Liver (tissue), 9 donors: ENCODE results near the gene FBLN1. TPM values are rescaled to one million over a fixed set of nuclear protein-coding genes. Genes with fewer than 3 reads are reported as not detected.
A peak's percentile ranks its signal among the peaks of the same experiment; 100 is the strongest.

Experiments used
- DNase-seq: peaks from one replicate; pipeline ENCODE4 v3.0.0-alpha.2; 2017; ENCODE audit warnings: low spot score
- H3K27ac ChIP-seq, 2 donors: one replicate each; pipeline ENCODE4 v1.7.0; 2013; ENCODE audit warnings: inconsistent platforms in 2 of 2, low read length in 2 of 2, control low read depth in 1 of 2, low read depth in 1 of 2, mild to moderate bottlenecking in 1 of 2
- H3K27me3 ChIP-seq, 4 donors: one replicate each; pipeline versions ENCODE4 v1.6.1 to v1.7.0; 2013; ENCODE audit warnings: low read length in 3 of 4, inconsistent platforms in 1 of 4, mild to moderate bottlenecking in 1 of 4, moderate library complexity in 1 of 4; ENCODE audit not compliant: control insufficient read depth in 4 of 4, insufficient read depth in 4 of 4
- H3K36me3 ChIP-seq, 4 donors: one replicate each; pipeline versions ENCODE4 v1.6.1 to v1.7.0; 2013; ENCODE audit warnings: low read length in 3 of 4, mild to moderate bottlenecking in 3 of 4, low read depth in 1 of 4, moderate library complexity in 1 of 4; ENCODE audit not compliant: control insufficient read depth in 4 of 4, insufficient read depth in 3 of 4
- H3K4me1 ChIP-seq, 4 donors: one replicate each; pipeline versions ENCODE4 v1.6.1 to v1.7.0; 2013; ENCODE audit warnings: low read length in 3 of 4, mild to moderate bottlenecking in 3 of 4, moderate library complexity in 1 of 4; ENCODE audit not compliant: control insufficient read depth in 4 of 4, insufficient read depth in 4 of 4
- H3K4me3 ChIP-seq, 3 donors: one replicate each; pipeline versions ENCODE4 v1.6.1 to v1.7.0; 2013; ENCODE audit warnings: low read length in 3 of 3, control low read depth in 1 of 3, low read depth in 1 of 3, mild to moderate bottlenecking in 1 of 3
- H3K9ac ChIP-seq, 2 donors: one replicate each; pipeline ENCODE4 v1.7.0; 2013; ENCODE audit warnings: low read length in 2 of 2, mild to moderate bottlenecking in 2 of 2, moderate library complexity in 2 of 2, control low read depth in 1 of 2, low read depth in 1 of 2
- H3K9me3 ChIP-seq, 4 donors: one replicate each; pipeline versions ENCODE4 v1.6.1 to v1.7.0; 2013; ENCODE audit warnings: low read length in 3 of 4; ENCODE audit not compliant: control insufficient read depth in 4 of 4
- CTCF ChIP-seq: fragments of 150-350 bp; IDR thresholded peaks from 2 replicates; pipeline ENCODE4 v1.5.1; 2017; ENCODE audit warnings: improper control_type of control experiment, low read depth, low read length; ENCODE audit not compliant: missing input control
- EGR1 ChIP-seq, 2 donors: IDR thresholded peaks; 2 replicates each; pipeline ENCODE4 v1.6.1; 2016 to 2018; ENCODE audit warnings: antibody characterized with exemption in 2 of 2, low read depth in 2 of 2
- FOXA1 ChIP-seq: IDR thresholded peaks from 2 replicates; pipeline ENCODE4 v1.6.1; 2016; ENCODE audit warnings: antibody characterized with exemption
- FOXA2 ChIP-seq: IDR thresholded peaks from 2 replicates; pipeline ENCODE4 v1.6.1; 2016; ENCODE audit warnings: antibody characterized with exemption
- GABPA ChIP-seq, 2 donors: IDR thresholded peaks in 1 of 2; conservative IDR thresholded peaks in 1 of 2; 2 replicates each; pipeline ENCODE4 v1.6.1; 2016; ENCODE audit warnings: antibody characterized with exemption in 2 of 2, mild to moderate bottlenecking in 1 of 2, moderate library complexity in 1 of 2
- HNF4A ChIP-seq, 2 donors: conservative IDR thresholded peaks; 2 replicates each; pipeline ENCODE4 v1.6.1; 2016; ENCODE audit warnings: antibody characterized with exemption in 2 of 2, mild to moderate bottlenecking in 2 of 2
- HNF4G ChIP-seq: IDR thresholded peaks from 2 replicates; pipeline ENCODE4 v1.6.1; 2016; ENCODE audit warnings: antibody characterized with exemption
- MAX ChIP-seq: IDR thresholded peaks from 2 replicates; pipeline ENCODE4 v1.6.1; 2016; ENCODE audit warnings: antibody characterized with exemption
- RAD21 ChIP-seq, 2 donors: IDR thresholded peaks; 2 replicates each; pipeline ENCODE4 v1.6.1; 2016; ENCODE audit warnings: antibody characterized with exemption in 2 of 2, mild to moderate bottlenecking in 2 of 2
- RXRA ChIP-seq, 2 donors: IDR thresholded peaks; 2 replicates each; pipeline ENCODE4 v1.6.1; 2017 to 2018; ENCODE audit warnings: antibody characterized with exemption in 2 of 2, mild to moderate bottlenecking in 1 of 2
- SP1 ChIP-seq: IDR thresholded peaks from 2 replicates; pipeline ENCODE4 v1.6.1; 2018; ENCODE audit warnings: antibody characterized with exemption, mild to moderate bottlenecking
- TAF1 ChIP-seq: conservative IDR thresholded peaks from 2 replicates; pipeline ENCODE4 v1.6.1; 2016; ENCODE audit warnings: antibody characterized with exemption, mild to moderate bottlenecking
- YY1 ChIP-seq: IDR thresholded peaks from 2 replicates; pipeline ENCODE4 v1.6.1; 2016; ENCODE audit warnings: antibody characterized with exemption, mild to moderate bottlenecking
- ZBTB33 ChIP-seq: IDR thresholded peaks from 2 replicates; pipeline ENCODE4 v1.6.1; 2016; ENCODE audit warnings: antibody characterized with exemption
- WGBS: extraction: QIAGEN DNeasy Blood & Tissue Kit; methylation state at CpG from one replicate; pipeline ENCODE4 v1.1.7; 2013; 5-methylcytosine and 5-hydroxymethylcytosine counted together
- polyA plus RNA-seq, 2 donors: library from polyadenylated mRNA; stranded (reverse) in 1 of 2; unstranded in 1 of 2; fragments of 200-250 nt in 1 of 2; fragments of >200 nt in 1 of 2; fragmentation: Nextera tagmentation in 1 of 2; extraction: Ambion mirVana in 1 of 2; gene quantifications; one replicate each; pipeline versions ENCODE4 v1.2.1 to v1.2.3, GENCODE V29; 2013 to 2015
- total RNA-seq, 2 donors: library from RNA; depleted of rRNA; stranded (reverse); fragments of >200 nt; gene quantifications; one replicate each; pipeline ENCODE4 v1.2.3, GENCODE V29; 2014
- TF ChIP-seq, protein P1 (sequence below): IDR thresholded peaks from 2 replicates; pipeline ENCODE4 v1.6.1; 2016; ENCODE audit warnings: antibody characterized with exemption
- TF ChIP-seq, protein P2 (sequence below): IDR thresholded peaks from 2 replicates; pipeline ENCODE4 v1.6.1; 2016; ENCODE audit warnings: antibody characterized with exemption, mild to moderate bottlenecking
- donor health status: healthy.
- donor health status: healthy.
- donor health status: healthy.
- donor health status: healthy.
- donor health status: healthy.

FBLN1 gene
- total and polyA plus RNA-seq, 4 donors = 2.2 to 9.3 (median 6.3) TPM

DNA sequence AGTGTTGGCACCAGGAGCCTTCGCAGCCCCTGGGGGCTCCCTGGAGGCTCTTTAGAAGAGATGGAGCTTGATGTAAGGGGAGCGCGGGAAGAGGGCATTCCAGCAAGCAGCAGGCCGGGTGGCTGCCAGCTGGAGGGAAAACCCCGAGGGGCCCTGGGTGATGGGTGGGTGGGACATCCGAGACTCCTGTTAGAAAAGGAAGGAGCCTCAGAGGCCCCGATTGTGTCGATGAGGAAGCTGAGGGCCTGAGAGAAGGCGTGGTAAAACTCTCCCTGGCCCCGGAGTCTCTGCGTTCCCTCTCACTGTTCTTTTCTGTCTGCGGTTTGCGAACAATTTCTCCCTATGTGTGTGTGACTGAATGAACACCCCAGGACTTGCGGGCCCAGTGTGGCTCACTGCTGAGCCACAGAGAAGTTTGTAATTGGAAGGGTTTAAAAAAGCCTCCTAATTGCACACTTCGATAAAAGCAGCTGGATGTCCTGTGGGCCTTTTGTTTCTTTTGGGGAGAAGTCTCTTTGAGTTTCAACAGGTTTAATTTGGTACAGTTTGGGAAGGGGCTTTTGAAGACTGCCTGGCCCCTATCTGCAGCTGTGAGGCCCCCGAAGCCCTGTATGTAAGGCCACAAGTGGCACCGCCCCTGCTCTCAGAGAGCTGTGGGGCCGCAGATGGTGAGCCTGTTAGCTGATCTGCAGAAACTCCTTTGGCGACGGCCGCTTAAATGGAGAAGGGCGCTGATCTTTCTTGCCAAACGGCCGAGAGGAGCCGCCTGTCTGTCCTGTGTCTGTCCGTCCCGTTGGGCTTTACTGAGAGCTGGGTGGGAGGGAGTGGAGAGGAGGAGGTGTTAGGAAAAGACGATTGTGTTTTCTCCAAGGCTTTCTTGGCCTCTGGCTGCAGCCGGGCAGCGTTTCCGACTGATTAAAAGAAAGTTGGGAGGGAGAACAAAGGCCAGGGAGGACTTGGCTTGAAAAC, 2.0 kb downstream of the FBLN1 start:
- Histone ChIP-seq H3K27me3 (peaks cover 0 to 5% (median 1%) of the 10 kb centered on the region in 4 donors), H3K9me3 (no peaks in the 10 kb centered on the region), H3K9ac (no peak overlapping the region), H3K27ac (no peak overlapping the region), H3K4me3 (no peak overlapping the region), H3K4me1 (peaks cover 2 to 8% (median 5%) of the 10 kb centered on the region in 4 donors), H3K36me3 (no peaks in the 10 kb centered on the region)
- no peak for TF ChIP-seq GABPA (IDR thresholded peaks at IDR 0.05 in 1 of 2, conservative IDR thresholded peaks at IDR 0.05 in 1 of 2)
- TF ChIP-seq EGR1 (IDR thresholded peaks at IDR 0.05; ENCODE audit: low read depth in 2 of 2) = no peak
- TF ChIP-seq CTCF = no peak
- TF ChIP-seq RXRA (IDR thresholded peaks at IDR 0.05) = no peak
- TF ChIP-seq HNF4A (conservative IDR thresholded peaks at IDR 0.05) = no peak
- no peak for TF ChIP-seq HNF4G
- no peak for TF ChIP-seq SP1
- no peak for TF ChIP-seq ZBTB33
- no peak for TF ChIP-seq FOXA2
- TF ChIP-seq YY1 = no peak
- no peak for TF ChIP-seq MAX
- TF ChIP-seq, protein P1, sequence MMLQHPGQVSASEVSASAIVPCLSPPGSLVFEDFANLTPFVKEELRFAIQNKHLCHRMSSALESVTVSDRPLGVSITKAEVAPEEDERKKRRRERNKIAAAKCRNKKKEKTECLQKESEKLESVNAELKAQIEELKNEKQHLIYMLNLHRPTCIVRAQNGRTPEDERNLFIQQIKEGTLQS = no peak
- TF ChIP-seq FOXA1 = no peak
- TF ChIP-seq, protein P2, sequence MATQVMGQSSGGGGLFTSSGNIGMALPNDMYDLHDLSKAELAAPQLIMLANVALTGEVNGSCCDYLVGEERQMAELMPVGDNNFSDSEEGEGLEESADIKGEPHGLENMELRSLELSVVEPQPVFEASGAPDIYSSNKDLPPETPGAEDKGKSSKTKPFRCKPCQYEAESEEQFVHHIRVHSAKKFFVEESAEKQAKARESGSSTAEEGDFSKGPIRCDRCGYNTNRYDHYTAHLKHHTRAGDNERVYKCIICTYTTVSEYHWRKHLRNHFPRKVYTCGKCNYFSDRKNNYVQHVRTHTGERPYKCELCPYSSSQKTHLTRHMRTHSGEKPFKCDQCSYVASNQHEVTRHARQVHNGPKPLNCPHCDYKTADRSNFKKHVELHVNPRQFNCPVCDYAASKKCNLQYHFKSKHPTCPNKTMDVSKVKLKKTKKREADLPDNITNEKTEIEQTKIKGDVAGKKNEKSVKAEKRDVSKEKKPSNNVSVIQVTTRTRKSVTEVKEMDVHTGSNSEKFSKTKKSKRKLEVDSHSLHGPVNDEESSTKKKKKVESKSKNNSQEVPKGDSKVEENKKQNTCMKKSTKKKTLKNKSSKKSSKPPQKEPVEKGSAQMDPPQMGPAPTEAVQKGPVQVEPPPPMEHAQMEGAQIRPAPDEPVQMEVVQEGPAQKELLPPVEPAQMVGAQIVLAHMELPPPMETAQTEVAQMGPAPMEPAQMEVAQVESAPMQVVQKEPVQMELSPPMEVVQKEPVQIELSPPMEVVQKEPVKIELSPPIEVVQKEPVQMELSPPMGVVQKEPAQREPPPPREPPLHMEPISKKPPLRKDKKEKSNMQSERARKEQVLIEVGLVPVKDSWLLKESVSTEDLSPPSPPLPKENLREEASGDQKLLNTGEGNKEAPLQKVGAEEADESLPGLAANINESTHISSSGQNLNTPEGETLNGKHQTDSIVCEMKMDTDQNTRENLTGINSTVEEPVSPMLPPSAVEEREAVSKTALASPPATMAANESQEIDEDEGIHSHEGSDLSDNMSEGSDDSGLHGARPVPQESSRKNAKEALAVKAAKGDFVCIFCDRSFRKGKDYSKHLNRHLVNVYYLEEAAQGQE = no peak
- no peak for TF ChIP-seq TAF1
- TF ChIP-seq RAD21 (IDR thresholded peaks at IDR 0.05) = no peak
- 68% methylated on average over 31 of the region's 31 CpGs for WGBS
- DNase-seq = peak; percentile 48
